Measurements from ENCODE around the gene NOP9.

The NOP9 gene

DNA sequence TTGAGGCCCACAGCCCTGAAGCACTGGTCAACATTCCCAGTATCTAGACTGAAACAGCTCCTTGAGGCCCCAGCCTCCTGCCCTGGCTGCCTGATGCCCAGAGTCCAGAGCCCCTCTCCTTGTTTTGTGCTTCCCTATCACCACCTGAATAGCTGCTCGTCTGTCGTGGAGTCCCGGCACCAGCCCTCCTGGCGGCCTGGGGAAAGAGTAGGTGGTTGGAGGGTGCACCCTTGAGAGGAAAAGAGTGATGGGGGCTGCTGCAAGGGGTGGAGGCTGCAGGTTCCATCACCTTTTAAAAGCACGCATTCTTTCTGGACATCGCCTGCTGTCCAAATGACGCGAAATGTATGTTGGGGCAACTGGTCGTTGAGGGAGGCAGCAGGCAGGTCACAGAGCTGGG, 31.4 kb upstream of the NOP9 start:
- Histone ChIP-seq H3K4me2 (ENCODE audit: low read depth, low read length, poor library complexity, severe bottlenecking) (no peak overlapping the region), H3K9me3 (ENCODE audit: insufficient read depth, low read length) (no peaks in the 10 kb centered on the region), H3K9me2 (replicated peaks; ENCODE audit: insufficient read depth, low read length) (no peaks in the 10 kb centered on the region), H3F3A (ENCODE audit: insufficient read depth) (peaks cover 11% of the 10 kb centered on the region), H3K4me3 (ENCODE audit: insufficient read depth, low read length, poor library complexity, severe bottlenecking) (no peak overlapping the region), H3K27me3 (ENCODE audit: low read length) (no peaks in the 10 kb centered on the region), H2AFZ (ENCODE audit: low read depth, low read length, severe bottlenecking) (no peak overlapping the region), H4K20me1 (ENCODE audit: low read depth, low read length) (no peaks in the 10 kb centered on the region), H3K27ac (ENCODE audit: low read depth, low read length) (no peak overlapping the region), H3K9ac (ENCODE audit: low read length) (no peak overlapping the region), H3K79me2 (ENCODE audit: insufficient read depth, low read length) (0 out of 2 replicates have a peak, but pooled peaks cover 2% of the 10 kb centered on the region), H3K36me3 (ENCODE audit: low read length) (no peaks in the 10 kb centered on the region)
- TF ChIP-seq, protein P1, sequence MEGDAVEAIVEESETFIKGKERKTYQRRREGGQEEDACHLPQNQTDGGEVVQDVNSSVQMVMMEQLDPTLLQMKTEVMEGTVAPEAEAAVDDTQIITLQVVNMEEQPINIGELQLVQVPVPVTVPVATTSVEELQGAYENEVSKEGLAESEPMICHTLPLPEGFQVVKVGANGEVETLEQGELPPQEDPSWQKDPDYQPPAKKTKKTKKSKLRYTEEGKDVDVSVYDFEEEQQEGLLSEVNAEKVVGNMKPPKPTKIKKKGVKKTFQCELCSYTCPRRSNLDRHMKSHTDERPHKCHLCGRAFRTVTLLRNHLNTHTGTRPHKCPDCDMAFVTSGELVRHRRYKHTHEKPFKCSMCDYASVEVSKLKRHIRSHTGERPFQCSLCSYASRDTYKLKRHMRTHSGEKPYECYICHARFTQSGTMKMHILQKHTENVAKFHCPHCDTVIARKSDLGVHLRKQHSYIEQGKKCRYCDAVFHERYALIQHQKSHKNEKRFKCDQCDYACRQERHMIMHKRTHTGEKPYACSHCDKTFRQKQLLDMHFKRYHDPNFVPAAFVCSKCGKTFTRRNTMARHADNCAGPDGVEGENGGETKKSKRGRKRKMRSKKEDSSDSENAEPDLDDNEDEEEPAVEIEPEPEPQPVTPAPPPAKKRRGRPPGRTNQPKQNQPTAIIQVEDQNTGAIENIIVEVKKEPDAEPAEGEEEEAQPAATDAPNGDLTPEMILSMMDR (IDR thresholded peaks at IDR 0.05; ENCODE audit: insufficient read depth, low read length, poor library complexity, severe bottlenecking): no peak
- TF ChIP-seq EZH2phosphoT487 (conservative IDR thresholded peaks at IDR 0.05; ENCODE audit: low read length): no peak

DNA sequence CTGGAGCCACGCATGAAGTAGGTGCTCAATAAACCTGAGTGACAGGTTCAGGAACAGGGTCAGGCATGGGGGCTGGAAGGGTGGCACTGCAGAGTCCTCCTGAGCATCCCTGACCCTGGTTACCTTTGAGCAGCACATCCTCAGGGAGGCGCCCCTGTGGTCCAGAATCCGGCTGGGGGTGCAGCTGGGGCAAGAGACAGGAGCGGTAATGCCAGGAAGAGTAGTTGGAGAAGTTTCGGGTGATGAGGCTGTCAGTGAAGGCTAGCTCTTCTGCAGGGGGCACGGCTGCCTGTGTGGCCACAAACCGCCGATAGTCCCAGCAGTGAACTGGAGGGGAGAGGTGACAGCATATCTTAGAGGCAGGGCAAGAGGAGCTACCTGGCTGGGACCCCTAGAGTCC, 30.3 kb upstream of the NOP9 start:
- Histone ChIP-seq H3K79me2 (ENCODE audit: insufficient read depth, low read length) (0 out of 2 replicates have a peak, but pooled peaks cover 2% of the 10 kb centered on the region), H3K4me3 (ENCODE audit: insufficient read depth, low read length, poor library complexity, severe bottlenecking) (no peak overlapping the region), H3K36me3 (ENCODE audit: low read length) (no peaks in the 10 kb centered on the region), H3F3A (ENCODE audit: insufficient read depth) (peaks cover 11% of the 10 kb centered on the region), H3K27ac (ENCODE audit: low read depth, low read length) (no peak overlapping the region), H3K9me2 (replicated peaks; ENCODE audit: insufficient read depth, low read length) (no peaks in the 10 kb centered on the region), H2AFZ (ENCODE audit: low read depth, low read length, severe bottlenecking) (no peak overlapping the region), H4K20me1 (ENCODE audit: low read depth, low read length) (no peaks in the 10 kb centered on the region), H3K4me2 (ENCODE audit: low read depth, low read length, poor library complexity, severe bottlenecking) (no peak overlapping the region), H3K27me3 (ENCODE audit: low read length) (no peaks in the 10 kb centered on the region), H3K9me3 (ENCODE audit: insufficient read depth, low read length) (no peaks in the 10 kb centered on the region), H3K9ac (ENCODE audit: low read length) (no peak overlapping the region)
- no peak for TF ChIP-seq EZH2phosphoT487 (conservative IDR thresholded peaks at IDR 0.05; ENCODE audit: low read length)

DNA sequence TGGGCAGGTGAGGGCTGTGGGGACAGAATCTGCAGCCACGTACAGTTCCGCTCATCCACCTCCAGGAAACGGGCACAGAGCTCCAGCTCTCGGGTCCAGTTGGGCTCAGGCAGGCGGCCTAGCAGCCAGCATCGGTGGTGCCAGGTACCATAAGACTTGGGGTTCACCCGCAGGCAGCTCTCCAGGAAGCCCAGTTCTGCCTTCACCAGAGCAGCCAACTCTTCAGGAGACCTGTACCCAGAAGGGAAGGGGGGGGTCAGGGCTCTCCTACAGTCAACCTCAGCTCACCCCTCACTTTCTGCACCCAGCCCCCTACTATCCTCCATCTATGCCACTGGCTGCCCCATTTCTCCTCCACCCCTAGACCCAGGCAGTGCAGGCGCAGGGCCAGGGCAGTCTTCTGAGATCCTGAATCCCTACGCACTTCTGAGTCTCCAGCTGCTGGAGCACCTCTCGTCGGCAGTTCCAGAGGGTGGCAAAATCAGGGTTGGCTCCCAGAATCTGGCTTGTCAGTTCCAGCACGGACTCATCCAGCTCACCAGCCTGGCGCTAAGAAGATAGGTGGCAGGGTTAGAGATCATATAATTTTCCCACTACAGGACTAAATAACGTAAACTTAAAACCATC, 29.6 kb upstream of the NOP9 start:
- Histone ChIP-seq H3K9ac (ENCODE audit: low read length) (peak overlapping the region; percentile 77), H3K9me3 (ENCODE audit: insufficient read depth, low read length) (no peaks in the 10 kb centered on the region), H3K9me2 (replicated peaks; ENCODE audit: insufficient read depth, low read length) (no peaks in the 10 kb centered on the region), H3K79me2 (ENCODE audit: insufficient read depth, low read length) (0 out of 2 replicates have a peak, but pooled peaks cover 2% of the 10 kb centered on the region), H3F3A (ENCODE audit: insufficient read depth) (peaks cover 11% of the 10 kb centered on the region), H3K36me3 (ENCODE audit: low read length) (no peaks in the 10 kb centered on the region), H3K4me3 (ENCODE audit: insufficient read depth, low read length, poor library complexity, severe bottlenecking) (no peak overlapping the region), H2AFZ (ENCODE audit: low read depth, low read length, severe bottlenecking) (no peak overlapping the region), H3K27me3 (ENCODE audit: low read length) (no peaks in the 10 kb centered on the region), H4K20me1 (ENCODE audit: low read depth, low read length) (no peaks in the 10 kb centered on the region), H3K4me2 (ENCODE audit: low read depth, low read length, poor library complexity, severe bottlenecking) (peak overlapping the region; percentile 66), H3K27ac (ENCODE audit: low read depth, low read length) (no peak overlapping the region)
- TF ChIP-seq EZH2phosphoT487 (conservative IDR thresholded peaks at IDR 0.05; ENCODE audit: low read length): no peak
- TF ChIP-seq, protein P1 (IDR thresholded peaks at IDR 0.05; ENCODE audit: insufficient read depth, low read length, poor library complexity, severe bottlenecking): no peak

GRCh38 chr14:24270537-24271133, 29.0 kb upstream of the NOP9 start:
- no peaks in the 10 kb centered on the region for H3K9me2 ChIP-seq (replicated peaks; ENCODE audit: insufficient read depth, low read length)
- no peak for TF ChIP-seq EZH2phosphoT487 (conservative IDR thresholded peaks at IDR 0.05; ENCODE audit: low read length)
- TF ChIP-seq, protein P1 (IDR thresholded peaks at IDR 0.05; ENCODE audit: insufficient read depth, low read length, poor library complexity, severe bottlenecking): no peak
- H3F3A ChIP-seq (ENCODE audit: insufficient read depth): peaks cover 11% of the 10 kb centered on the region
- peak overlapping the region; percentile 66 for H3K4me2 ChIP-seq (ENCODE audit: low read depth, low read length, poor library complexity, severe bottlenecking)
- H3K79me2 ChIP-seq (ENCODE audit: insufficient read depth, low read length): 0 out of 2 replicates have a peak, but pooled peaks cover 2% of the 10 kb centered on the region
- H3K27me3 ChIP-seq (ENCODE audit: low read length): no peaks in the 10 kb centered on the region
- peak overlapping the region; percentile 60 for H2AFZ ChIP-seq (ENCODE audit: low read depth, low read length, severe bottlenecking)
- no peaks in the 10 kb centered on the region for H4K20me1 ChIP-seq (ENCODE audit: low read depth, low read length)
- H3K27ac ChIP-seq (ENCODE audit: low read depth, low read length): peak overlapping the region; percentile 81
- H3K9ac ChIP-seq (ENCODE audit: low read length): peak overlapping the region; percentile 77
- H3K9me3 ChIP-seq (ENCODE audit: insufficient read depth, low read length): no peaks in the 10 kb centered on the region
- H3K4me3 ChIP-seq (ENCODE audit: insufficient read depth, low read length, poor library complexity, severe bottlenecking): peak overlapping the region; percentile 70
- H3K36me3 ChIP-seq (ENCODE audit: low read length): no peaks in the 10 kb centered on the region

Measured in SU-DHL-6 (cell line).